Middle frontal gyrus (tissue), 1 donor: ENCODE data around the gene KIRREL1.

Experiments used
- DNase-seq: peaks from one replicate; pipeline ENCODE4 v3.0.0-alpha.2; 2015; ENCODE audit warnings: low spot score; ENCODE audit errors: extremely low spot score

KIRREL1 gene

DNA sequence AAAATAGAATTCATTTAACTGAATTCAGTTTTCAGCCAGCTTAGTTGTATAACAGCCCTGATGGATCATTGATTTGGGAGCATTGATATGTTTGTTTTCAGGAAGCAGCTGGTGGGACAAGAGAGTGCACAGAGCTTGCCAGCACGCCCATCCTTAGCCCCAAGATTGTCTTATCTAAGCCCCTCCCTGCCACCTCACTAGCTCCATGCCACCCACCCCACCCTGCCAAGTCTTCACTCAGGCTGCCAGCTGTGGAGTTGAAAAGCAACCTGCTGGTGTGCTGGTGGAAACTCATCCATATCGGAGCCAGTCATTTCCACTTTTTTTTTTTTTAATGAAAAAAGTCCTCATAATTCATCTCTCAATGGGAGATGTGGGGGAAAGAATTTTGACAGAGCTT, 11.8 kb downstream of the KIRREL1 start:
- no peak for DNase-seq

GRCh38 chr1:158007180-158007579, 13.7 kb downstream of the KIRREL1 start:
- no peak for DNase-seq

DNA sequence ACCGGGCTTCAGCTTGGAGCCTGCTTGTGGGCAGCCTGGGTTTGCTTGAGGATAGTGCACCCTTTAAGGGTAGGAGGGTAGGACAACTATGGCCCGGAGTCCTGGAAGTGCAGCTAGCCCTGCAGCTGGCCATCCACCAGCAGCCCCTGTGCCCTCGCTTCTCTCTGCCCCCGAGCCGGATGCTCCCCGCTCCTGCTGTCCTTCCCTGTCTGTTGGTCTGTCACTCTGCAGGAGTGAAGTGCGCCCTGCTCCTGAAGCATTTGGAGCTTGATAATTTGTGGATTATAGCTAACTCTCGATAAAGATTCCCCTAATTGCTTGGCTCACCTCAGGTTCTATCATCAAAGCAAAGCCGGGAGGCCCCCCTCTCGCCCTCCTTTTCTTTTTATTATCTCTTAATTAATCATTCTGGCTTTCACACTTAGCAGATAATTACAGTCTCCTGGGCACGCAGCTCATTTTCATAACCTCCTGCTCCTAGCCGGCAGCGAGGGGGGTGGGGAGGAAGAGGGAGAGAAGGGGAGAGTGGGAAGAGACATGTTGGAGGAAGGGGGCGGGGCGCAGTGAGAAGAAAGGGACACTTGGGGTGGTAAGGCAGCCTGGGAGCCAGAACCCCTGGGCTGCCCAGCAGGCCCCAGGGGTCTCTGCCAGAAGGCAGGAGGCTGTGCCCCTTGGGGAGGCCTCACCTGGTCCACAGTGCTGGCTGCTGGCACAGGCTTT, 14.4 kb downstream of the KIRREL1 start:
- DNase-seq: no peak

DNA sequence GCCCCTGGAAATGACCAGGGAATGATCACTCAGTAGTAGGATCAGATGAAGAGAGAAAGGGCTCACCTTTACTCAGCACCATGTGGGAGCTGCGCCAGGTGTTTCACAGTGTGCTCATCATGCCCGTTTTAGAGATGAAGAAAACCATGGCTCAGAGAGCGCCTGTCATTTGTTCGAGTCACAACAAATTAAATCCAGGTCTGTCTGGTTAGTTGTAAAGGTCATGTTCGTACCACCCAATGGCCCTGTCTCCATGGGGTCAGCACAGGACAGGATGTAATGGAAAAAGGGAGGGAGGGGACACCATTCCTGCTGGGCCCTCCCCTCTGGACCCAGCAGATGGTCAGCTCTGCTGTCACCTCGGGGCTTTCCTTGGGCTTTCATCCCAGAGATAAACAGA, 15.2 kb downstream of the KIRREL1 start:
- no peak for DNase-seq

- DNase-seq: no peak
Measured at GRCh38 chr1:158011714-158012113, 18.3 kb downstream of the KIRREL1 start.

- no peak for DNase-seq
Measured at GRCh38 chr1:158013840-158014730, 20.6 kb downstream of the KIRREL1 start.

DNA sequence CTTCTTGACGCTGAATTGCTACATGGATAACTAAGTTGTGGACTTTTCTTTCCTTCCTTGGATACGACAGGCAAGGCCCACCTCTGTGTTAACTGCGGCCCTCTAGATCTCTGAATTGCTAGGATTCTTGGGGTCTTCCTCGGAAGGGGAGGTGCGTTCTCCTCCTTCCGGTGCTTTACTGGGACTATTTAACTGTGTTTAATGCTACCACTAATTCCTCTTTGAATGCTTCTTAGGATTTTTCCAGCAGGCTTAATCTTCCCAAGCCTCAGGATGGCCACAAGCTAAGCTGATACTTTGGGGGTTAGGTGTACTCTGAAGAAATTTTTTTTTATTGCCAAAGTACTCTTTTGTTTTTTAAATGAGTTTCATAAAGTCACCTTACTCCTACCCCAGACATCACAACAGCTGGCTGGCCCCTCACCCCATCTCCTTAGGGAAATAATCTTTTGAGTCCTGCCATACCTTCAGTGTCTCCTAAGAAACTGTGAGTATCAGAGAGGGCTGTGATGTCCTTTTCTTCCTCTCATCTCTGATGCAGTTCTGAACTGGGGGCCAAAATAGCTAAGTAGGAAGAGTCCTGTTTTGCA, 21.4 kb downstream of the KIRREL1 start:
- DNase-seq: no peak

GRCh38 chr1:158016651-158017335, 23.3 kb downstream of the KIRREL1 start:
- no peak for DNase-seq

DNA sequence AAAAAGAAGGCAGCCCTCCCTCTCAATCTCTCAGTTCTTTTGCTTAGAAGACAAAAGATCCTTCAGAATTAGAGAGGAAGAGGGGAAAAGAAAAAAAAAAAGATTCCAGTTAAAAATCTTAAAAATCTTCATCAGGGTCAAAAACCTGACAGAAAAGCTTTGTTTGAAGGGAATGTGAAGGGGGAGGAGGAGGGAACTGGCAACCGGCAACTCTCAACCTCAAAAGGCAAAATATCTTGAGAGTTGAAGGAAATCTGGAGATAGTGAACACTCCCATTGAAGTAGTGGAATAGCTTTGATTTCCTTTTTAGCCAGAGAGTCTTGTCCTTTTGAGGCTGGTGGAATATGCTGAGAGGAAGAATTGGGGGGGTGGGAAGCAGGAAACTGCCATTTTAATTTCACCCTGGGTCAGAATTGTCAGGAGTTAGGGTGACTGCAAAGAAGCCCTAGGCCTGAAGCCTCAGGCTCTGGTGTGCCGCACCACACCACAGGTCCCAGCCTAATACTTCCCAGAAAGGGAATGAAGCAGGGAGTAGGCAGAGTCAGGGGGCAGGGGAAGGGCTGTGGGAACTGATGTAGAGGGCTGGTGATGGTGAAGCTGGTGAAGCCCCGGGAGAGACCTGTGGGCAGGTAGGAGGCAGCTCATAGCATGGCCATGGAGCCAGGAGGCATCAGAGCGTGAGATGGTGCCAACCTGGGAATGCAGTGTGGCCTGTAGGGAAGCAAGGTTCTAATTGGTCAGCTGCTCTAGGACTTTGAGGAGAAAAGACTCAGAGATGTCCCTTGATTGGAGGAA, 24.6 kb downstream of the KIRREL1 start:
- DNase-seq: no peak

DNA sequence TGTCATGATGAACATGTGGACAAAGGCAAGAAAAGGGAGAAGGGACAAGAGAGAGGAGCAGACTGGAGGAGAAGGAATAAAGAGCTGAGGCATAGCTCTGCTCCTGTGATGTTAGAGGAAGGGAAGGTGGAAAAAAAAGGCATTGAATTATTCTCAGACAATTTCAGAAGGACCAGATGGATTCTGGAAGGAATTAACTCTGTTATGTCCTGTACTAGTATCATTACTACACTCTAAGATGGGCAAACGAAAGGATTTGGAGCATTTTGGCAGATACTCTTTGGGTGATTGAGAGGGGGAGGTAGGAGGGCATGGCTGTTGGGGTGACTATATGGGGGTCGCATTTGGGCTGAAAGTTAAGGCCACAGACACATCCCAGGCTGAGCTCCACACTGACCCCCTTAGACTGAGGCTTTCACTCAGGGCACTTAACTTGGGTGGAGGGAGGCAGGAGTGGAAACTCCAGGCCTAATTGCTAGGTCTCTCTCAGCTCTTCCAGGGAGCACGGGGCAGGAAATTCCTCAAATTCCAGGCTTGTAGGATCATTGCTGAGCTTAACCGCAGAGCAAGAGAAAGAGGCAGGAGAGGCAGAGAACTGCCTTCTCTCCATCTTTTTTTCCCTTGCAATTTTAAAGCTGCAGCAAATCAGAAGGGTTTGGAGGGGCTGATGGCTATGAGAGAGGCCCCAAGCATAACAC, 25.9 kb downstream of the KIRREL1 start:
- no peak for DNase-seq

DNA sequence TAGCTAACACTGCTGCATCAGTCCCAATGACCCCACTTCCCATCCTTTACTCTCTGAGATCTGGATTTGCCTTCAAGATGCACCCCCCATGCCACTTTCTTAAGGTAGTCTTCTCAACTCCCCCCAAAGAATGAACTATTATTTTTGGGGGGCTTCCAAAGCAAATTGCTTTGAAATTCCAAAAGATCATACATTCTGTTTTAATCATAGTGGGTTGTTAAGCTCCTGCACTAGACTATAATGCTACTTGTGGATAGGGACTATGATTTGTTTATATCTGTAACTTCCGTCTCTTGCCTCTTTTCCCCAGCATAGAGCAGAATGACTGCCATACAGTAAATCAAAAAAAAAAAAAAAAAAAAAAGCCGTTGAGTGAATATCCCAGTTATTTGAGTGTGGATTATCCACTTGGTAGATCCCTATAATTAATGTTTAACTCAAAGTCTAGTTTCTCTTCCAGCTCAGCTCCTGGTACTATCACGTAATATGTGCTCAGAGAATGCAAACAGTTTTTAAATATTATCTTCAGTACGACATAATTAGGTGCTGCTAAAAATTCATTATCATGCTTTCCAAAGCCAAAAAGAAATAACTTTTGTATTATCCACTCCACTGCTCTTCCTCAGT, 26.9 kb downstream of the KIRREL1 start:
- DNase-seq: no peak

- no peak for DNase-seq
Measured at GRCh38 chr1:158020886-158021620, 27.6 kb downstream of the KIRREL1 start.

DNA sequence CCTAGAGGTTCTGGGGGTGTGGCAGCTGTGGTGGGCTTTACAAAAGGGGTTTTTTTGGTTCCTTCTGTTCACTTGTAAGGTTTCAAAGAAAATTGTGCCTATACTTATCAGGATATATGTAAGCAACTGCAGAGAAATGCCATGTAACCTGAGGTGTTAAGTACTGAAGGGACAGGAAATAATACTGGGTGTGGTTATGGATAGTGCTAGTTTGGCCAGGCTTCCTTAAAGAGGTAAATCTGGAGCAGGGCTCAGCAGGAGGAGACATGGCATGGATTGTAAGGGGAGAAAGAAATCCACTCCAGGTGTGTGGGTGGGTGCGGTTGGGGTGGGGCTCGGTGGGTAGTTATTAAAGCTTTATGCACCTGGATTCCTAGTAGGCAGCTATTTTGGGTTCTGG, 28.3 kb downstream of the KIRREL1 start:
- DNase-seq: no peak

- no peak for DNase-seq
Measured at GRCh38 chr1:158022554-158023312, 29.3 kb downstream of the KIRREL1 start.

DNA sequence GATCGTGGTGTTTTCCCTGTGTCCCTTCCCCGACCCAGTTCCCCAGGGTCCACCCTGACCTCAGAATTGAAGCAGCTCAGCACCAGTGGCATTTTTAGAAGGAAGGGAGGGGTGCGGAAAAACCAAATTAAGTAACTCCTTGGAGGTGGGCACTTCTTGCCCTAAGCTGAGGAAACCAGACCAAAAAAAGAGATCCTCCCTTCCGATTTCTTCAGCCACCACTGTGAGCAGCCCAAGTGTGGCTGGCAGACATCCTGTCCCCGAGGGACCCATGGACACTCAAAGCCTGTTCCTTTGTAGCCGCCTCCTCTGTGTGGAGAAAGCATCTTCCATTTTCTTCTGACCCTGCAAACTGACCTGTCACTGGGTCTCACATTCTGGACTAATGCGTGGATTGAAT, 31.3 kb downstream of the KIRREL1 start:
- DNase-seq: no peak

DNA sequence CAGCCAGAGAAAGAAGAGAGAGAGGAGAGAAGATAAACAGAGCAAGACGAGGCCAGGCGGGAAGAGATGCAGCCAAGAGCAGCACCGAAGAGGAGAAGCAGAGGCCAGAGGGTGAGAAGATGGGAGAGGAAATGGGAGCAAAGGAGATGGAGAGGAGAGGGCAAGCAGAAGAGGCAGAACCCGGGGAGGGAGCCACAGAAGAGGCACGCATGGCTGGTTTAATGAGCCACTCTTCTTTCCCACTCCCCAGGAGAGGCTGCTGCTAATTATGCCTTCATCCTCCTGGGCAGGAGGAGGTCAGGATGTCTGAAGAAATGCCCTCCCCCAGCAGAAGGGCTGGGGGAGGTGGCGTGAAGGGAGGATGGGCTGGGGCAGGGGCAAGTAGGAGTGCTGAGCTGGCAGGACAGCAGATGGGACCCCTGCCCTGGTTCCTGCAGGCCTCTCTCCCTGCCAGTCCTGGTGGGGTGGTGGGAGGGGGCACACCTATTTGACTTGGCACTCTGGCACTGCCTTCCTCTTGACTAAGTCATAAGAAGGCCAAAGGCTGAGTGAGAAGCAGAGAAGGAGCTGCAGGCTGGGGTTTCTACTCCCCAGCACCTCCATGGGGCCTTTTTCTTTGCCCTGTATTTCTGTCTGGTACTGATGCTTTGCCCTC, 32.3 kb downstream of the KIRREL1 start:
- no peak for DNase-seq

GRCh38 chr1:158026651-158027050, 33.2 kb downstream of the KIRREL1 start:
- no peak for DNase-seq

DNA sequence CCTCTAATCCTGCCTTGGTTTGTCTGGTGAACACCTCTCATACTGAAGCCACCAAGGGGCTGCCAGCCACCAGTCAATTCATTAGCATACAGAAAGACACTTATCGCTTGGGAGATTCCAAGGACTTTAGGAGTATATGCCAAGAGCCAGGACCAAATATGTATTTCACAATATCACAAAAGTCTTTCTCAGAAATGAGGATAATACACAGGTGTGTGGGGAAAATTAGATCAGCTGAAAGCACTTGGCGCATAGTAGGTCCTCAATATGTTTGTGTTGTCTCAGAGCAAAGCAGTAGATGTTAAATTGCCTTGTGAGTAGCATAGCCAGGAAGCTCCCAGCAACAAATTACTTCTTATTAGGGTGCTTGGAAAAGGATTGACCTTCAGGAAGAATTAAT, 34.1 kb downstream of the KIRREL1 start:
- DNase-seq: no peak
